Loucy (cell line): ENCODE data around the gene GULP1.
"Not testable (repeated sequence)": the region's sequence is repeated elsewhere in the genome, so short reads cannot be mapped to it uniquely, and the experiment has no call there.

Source experiments
- CTCF ChIP-seq: fragments of 200-600 bp; sonication (generic); conservative IDR thresholded peaks from 2 replicates; pipeline ENCODE4 v1.5.1; 2014; ENCODE audit warnings: mild to moderate bottlenecking, antibody characterized with exemption, low read length
- EZH2phosphoT487 ChIP-seq: fragments of 200-600 bp; IDR thresholded peaks from 2 replicates; pipeline ENCODE4 v1.6.1; 2018; ENCODE audit warnings: antibody characterized with exemption, mild to moderate bottlenecking, moderate library complexity, borderline replicate concordance

GRCh38 chr2:188605609-188606584 lies 314.2 kb downstream of the GULP1 start:
- TF ChIP-seq CTCF, EZH2phosphoT487: not testable (repeated sequence)
